ENCODE data around the gene PLEKHA7.

DNA sequence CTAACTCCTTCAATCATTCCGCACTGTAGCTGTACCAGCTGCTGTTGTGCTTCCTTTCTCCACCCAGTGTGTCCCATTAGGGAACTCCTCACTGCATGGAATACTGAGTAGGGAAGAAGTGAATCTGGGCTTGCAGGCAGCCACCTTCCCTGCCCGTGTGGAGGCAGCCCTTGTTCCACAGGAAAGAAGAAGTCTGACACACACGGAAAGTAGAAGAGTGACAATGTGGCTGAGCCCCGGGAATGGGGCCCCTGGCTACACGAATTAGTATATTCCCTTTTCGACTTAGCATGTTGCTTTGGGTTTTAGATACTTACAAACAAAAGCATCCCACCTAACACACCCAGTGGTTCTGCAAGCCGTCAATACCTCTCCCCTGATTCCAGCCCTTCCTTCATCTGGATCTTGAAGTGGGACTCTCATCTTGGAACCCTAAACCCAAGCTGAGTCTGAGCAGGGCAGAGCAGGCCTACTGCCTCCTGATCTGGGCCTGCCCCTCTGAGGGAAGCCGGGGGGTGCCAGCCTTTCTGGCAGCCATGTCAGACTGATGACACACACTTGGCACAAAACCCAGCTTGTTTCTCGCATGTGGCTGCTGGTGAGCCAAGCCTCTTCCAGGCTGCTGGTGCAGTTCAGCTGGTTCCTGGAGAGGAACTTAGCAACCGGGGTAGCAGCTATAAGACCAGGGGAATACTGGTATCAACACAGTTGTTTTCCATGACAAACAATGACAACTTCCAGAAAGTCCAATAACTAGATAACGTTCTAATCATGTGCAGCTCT is 204.1 kb downstream of the PLEKHA7 start:
- TF ChIP-seq EZH2 (IDR thresholded peaks at IDR 0.05; ENCODE audit: low read length) = no peak
- TF ChIP-seq, protein P1, sequence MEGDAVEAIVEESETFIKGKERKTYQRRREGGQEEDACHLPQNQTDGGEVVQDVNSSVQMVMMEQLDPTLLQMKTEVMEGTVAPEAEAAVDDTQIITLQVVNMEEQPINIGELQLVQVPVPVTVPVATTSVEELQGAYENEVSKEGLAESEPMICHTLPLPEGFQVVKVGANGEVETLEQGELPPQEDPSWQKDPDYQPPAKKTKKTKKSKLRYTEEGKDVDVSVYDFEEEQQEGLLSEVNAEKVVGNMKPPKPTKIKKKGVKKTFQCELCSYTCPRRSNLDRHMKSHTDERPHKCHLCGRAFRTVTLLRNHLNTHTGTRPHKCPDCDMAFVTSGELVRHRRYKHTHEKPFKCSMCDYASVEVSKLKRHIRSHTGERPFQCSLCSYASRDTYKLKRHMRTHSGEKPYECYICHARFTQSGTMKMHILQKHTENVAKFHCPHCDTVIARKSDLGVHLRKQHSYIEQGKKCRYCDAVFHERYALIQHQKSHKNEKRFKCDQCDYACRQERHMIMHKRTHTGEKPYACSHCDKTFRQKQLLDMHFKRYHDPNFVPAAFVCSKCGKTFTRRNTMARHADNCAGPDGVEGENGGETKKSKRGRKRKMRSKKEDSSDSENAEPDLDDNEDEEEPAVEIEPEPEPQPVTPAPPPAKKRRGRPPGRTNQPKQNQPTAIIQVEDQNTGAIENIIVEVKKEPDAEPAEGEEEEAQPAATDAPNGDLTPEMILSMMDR (optimal IDR thresholded peaks at IDR 0.05 in 1 of 3, IDR thresholded peaks at IDR 0.05 in 1 of 3, conservative IDR thresholded peaks at IDR 0.05 in 1 of 3; ENCODE audit: extremely low read depth in 1 of 3, insufficient read depth in 2 of 3, low read length in 3 of 3) = no peak

Measured in keratinocyte (primary cell).